Fibroblast of lung (primary cell): ENCODE data around the gene MYBL2. TPM values are rescaled to one million over a fixed set of nuclear protein-coding genes. Genes with fewer than 3 reads are reported as not detected.

Experiments used
- DNase-seq, 2 donors: peaks; one replicate each; pipeline versions ENCODE4 v3.0.0 to v3.0.0-alpha.2; 2010; ENCODE audit warnings: low read depth in 2 of 2
- H2AFZ ChIP-seq: 2 replicates; pipeline ENCODE4 v1.5.1; 2012; ENCODE audit warnings: low read length, control low read depth, inconsistent platforms
- H3K27ac ChIP-seq: 2 replicates; pipeline ENCODE4 v1.5.1; 2011; ENCODE audit warnings: low read length, control low read depth; ENCODE audit not compliant: insufficient read depth
- H3K27me3 ChIP-seq: 2 replicates; pipeline ENCODE4 v1.5.1; 2011; ENCODE audit warnings: mild to moderate bottlenecking, low read length; ENCODE audit not compliant: control insufficient read depth, insufficient read depth
- H3K36me3 ChIP-seq: 2 replicates; pipeline ENCODE4 v1.5.1; 2011; ENCODE audit warnings: low read length; ENCODE audit not compliant: control insufficient read depth, insufficient read depth
- H3K4me1 ChIP-seq: 2 replicates; pipeline ENCODE4 v1.5.1; 2011; ENCODE audit warnings: low read length; ENCODE audit not compliant: control insufficient read depth, insufficient read depth; ENCODE audit errors: extremely low read depth
- H3K4me2 ChIP-seq: 2 replicates; pipeline ENCODE4 v1.5.1; 2011; ENCODE audit warnings: low read length, control low read depth; ENCODE audit not compliant: insufficient read depth; ENCODE audit errors: extremely low read depth
- H3K4me3 ChIP-seq, 4 experiments: fragments of 200-600 bp in 1 of 4; sonication (generic) in 1 of 4; replicated peaks in 1 of 4; 2 replicates each; pipeline ENCODE4 v1.5.1; 2011 to 2016; ENCODE audit warnings: low read length in 4 of 4, low read depth in 3 of 4, mild to moderate bottlenecking in 3 of 4, control low read depth in 2 of 4, inconsistent platforms in 1 of 4, mixed read lengths in 1 of 4; ENCODE audit not compliant: insufficient read depth in 1 of 4; ENCODE audit errors: control extremely low read depth in 1 of 4
- H3K79me2 ChIP-seq: 2 replicates; pipeline ENCODE4 v1.5.1; 2012; ENCODE audit warnings: mild to moderate bottlenecking, low read length, inconsistent platforms; ENCODE audit not compliant: control insufficient read depth, insufficient read depth
- H3K9ac ChIP-seq: 2 replicates; pipeline ENCODE4 v1.5.1; 2011; ENCODE audit warnings: mild to moderate bottlenecking, low read length, control low read depth; ENCODE audit not compliant: insufficient read depth
- H3K9me3 ChIP-seq: 2 replicates; pipeline ENCODE4 v1.5.1; 2012; ENCODE audit warnings: low read depth, low read length; ENCODE audit not compliant: control insufficient read depth, insufficient read depth
- H4K20me1 ChIP-seq: 2 replicates; pipeline ENCODE4 v1.5.1; 2011; ENCODE audit warnings: low read length; ENCODE audit not compliant: control insufficient read depth, insufficient read depth; ENCODE audit errors: extremely low read depth
- EZH2 ChIP-seq: IDR thresholded peaks from 2 replicates; pipeline ENCODE4 v1.5.1; 2012; ENCODE audit warnings: low read length, control low read depth, mild to moderate bottlenecking; ENCODE audit errors: missing control alignments
- polyA plus RNA-seq, 2 donors: library from polyadenylated mRNA; depleted of rRNA in 1 of 2; stranded (reverse) in 1 of 2; unstranded in 1 of 2; fragments of >200 nt; gene quantifications; 2 replicates each; pipeline ENCODE4 v1.2.1, GENCODE V29; 2011 to 2012; ENCODE audit warnings: missing spikeins in 1 of 2
- total RNA-seq: library from RNA; depleted of rRNA; stranded (reverse); fragments of >200 nt; gene quantifications from 2 replicates; pipeline ENCODE4 v1.2.1, GENCODE V29; 2014
- TF ChIP-seq, protein P1 (sequence below), 2 donors: IDR thresholded peaks in 1 of 2; conservative IDR thresholded peaks in 1 of 2; 1 replicate in 1 of 2; 2 replicates in 1 of 2; pipeline ENCODE4 v1.5.1; 2011 to 2012; ENCODE audit warnings: low read length in 2 of 2, control low read depth in 1 of 2, inconsistent platforms in 1 of 2, low read depth in 1 of 2, mild to moderate bottlenecking in 1 of 2

Gene MYBL2
- total and polyA plus RNA-seq, 2 donors (not counting 1 experiment from before 2014, with no cell fraction given): 1.2 to 2.7 TPM

DNA sequence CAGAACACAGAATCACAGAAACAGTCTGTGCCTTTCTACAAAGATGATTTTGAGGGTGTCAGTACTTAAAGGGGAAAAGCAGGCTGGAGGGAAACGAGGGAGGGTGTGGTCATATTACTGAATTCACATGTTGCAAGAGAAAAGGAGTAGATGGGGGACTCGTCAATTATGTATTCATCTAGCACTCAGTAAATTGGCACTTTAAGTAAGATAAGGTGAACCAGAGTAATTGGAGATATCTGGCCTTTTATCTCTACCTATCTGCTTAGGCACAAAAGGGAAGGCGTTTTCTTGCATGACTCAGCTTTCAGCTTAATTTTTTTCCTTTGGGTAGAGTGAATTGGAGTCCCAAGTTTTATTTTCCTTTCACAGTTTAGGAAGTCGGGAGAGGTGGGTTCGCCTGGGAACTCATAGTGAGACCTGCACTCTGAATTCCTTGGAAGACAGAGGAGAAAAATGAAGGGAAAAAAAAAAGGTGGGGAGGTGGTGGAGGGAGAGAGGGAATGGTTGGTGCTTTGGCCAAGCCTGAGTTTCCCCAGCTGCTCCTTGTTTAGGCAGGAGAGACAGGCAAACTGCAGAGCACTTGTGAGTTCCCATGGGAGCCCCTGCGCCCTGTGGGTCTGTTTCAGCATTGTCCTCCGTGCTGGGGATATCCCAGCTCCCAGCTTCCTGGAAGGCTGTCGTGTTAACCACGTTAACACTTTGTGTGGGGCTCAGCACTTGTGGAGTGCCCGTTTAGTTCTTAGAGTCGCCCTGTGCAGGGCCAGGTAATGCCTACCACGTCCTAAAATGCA lies 79.6 kb downstream of the MYBL2 start:
- Histone ChIP-seq H3K79me2 (no peaks in the 10 kb centered on the region), H3K27me3 (peaks cover 5% of the 10 kb centered on the region), H3K4me1 (peaks cover 3% of the 10 kb centered on the region), H3K9ac (no peak overlapping the region), H3K27ac (no peak overlapping the region), H3K9me3 (no peaks in the 10 kb centered on the region), H2AFZ (no peak overlapping the region), H3K4me2 (no peak overlapping the region), H3K4me3 (no peak overlapping the region), H4K20me1 (no peaks in the 10 kb centered on the region), H3K36me3 (no peaks in the 10 kb centered on the region)
- TF ChIP-seq, protein P1, sequence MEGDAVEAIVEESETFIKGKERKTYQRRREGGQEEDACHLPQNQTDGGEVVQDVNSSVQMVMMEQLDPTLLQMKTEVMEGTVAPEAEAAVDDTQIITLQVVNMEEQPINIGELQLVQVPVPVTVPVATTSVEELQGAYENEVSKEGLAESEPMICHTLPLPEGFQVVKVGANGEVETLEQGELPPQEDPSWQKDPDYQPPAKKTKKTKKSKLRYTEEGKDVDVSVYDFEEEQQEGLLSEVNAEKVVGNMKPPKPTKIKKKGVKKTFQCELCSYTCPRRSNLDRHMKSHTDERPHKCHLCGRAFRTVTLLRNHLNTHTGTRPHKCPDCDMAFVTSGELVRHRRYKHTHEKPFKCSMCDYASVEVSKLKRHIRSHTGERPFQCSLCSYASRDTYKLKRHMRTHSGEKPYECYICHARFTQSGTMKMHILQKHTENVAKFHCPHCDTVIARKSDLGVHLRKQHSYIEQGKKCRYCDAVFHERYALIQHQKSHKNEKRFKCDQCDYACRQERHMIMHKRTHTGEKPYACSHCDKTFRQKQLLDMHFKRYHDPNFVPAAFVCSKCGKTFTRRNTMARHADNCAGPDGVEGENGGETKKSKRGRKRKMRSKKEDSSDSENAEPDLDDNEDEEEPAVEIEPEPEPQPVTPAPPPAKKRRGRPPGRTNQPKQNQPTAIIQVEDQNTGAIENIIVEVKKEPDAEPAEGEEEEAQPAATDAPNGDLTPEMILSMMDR (conservative IDR thresholded peaks at IDR 0.05 in 1 of 2, IDR thresholded peaks at IDR 0.05 in 1 of 2; ENCODE audit: low read depth in 1 of 2, low read length in 2 of 2): no peak
- TF ChIP-seq EZH2: no peak
- DNase-seq: no peak

DNA sequence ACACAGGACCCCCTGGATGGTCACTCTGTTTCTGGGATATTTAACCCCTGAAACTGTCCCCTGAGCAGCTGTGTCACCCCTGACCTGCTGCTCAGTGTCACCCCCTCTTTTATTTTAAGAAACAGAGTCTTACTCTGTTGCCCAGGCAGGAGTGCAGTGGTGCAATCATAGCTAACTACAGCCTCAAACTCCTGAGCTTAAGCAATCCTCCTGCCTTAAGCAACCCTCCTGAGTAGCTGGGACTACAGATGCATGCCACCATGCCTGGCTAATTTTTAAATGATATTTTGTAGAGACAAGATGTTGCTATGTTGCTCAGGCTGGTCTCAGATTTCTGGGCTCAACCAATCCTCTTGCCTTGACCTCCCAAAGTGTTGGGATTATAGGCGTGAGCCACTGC lies 81.4 kb downstream of the MYBL2 start:
- H3K79me2 ChIP-seq: no peaks in the 10 kb centered on the region
- no peak overlapping the region for H3K4me2 ChIP-seq
- H3K36me3 ChIP-seq: no peaks in the 10 kb centered on the region
- peaks cover 3% of the 10 kb centered on the region for H3K27me3 ChIP-seq
- H4K20me1 ChIP-seq: no peaks in the 10 kb centered on the region
- no peak overlapping the region for H3K4me3 ChIP-seq
- no peak overlapping the region for H3K9ac ChIP-seq
- H3K4me1 ChIP-seq: peaks cover 13% of the 10 kb centered on the region
- peak in 1 of 2 donors; percentile 51 for DNase-seq
- H3K27ac ChIP-seq: no peak overlapping the region
- H3K9me3 ChIP-seq: no peaks in the 10 kb centered on the region
- no peak overlapping the region for H2AFZ ChIP-seq
- TF ChIP-seq EZH2: no peak
- TF ChIP-seq, protein P1 (conservative IDR thresholded peaks at IDR 0.05 in 1 of 2, IDR thresholded peaks at IDR 0.05 in 1 of 2; ENCODE audit: low read depth in 1 of 2, low read length in 2 of 2): no peak

DNA sequence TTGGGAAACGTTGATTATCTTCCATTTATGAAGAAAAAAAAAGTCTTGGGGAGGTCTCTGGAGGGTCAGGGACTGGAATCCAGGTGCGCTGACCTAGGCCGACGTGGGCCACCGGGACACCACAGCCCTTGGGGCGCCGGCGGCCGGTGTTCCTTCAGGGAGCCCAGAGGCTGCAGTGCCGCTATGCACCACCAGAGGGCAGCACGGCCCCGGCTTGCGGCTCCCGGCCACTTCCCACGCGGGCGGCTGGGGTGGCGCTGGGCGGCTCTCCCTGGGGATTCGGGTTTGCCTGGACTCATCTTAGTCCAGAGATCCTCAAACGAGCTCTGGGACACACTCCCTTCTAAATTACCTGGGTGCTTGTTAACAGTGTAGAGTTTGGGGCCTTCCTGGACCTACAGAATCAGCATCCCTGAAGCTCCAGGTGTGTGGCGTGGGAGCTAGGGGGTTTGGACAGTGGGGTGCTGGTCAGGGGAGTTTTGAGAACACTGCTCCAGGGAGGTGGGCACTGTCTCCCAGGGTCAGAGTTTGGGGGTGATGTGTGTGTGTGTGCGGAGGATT lies 82.9 kb downstream of the MYBL2 start:
- no peaks in the 10 kb centered on the region for H3K9me3 ChIP-seq
- H3K4me3 ChIP-seq: no peak overlapping the region
- H2AFZ ChIP-seq: no peak overlapping the region
- no peak for TF ChIP-seq EZH2
- TF ChIP-seq, protein P1 (conservative IDR thresholded peaks at IDR 0.05 in 1 of 2, IDR thresholded peaks at IDR 0.05 in 1 of 2; ENCODE audit: low read depth in 1 of 2, low read length in 2 of 2): peak; percentile 95 to 96
- H3K4me1 ChIP-seq: peaks cover 13% of the 10 kb centered on the region
- H3K27ac ChIP-seq: no peak overlapping the region
- peak; percentile 39 to 47 for DNase-seq
- no peaks in the 10 kb centered on the region for H3K36me3 ChIP-seq
- no peaks in the 10 kb centered on the region for H3K27me3 ChIP-seq
- no peak overlapping the region for H3K4me2 ChIP-seq
- H4K20me1 ChIP-seq: no peaks in the 10 kb centered on the region
- H3K9ac ChIP-seq: no peak overlapping the region
- no peaks in the 10 kb centered on the region for H3K79me2 ChIP-seq
